HepG2 (cell line): ENCODE data around the gene HSPB6. TPM values are rescaled to one million over a fixed set of nuclear protein-coding genes. Genes with fewer than 3 reads are reported as not detected.

ENCODE experiments used
- ARNT2 ChIP-seq: sonication (generic); formaldehyde crosslinking; IDR thresholded peaks from 2 replicates; pipeline ENCODE4 v1.8.0; 2022; ENCODE audit warnings: mild to moderate bottlenecking, low read depth, missing genetic modification reagents, moderate library complexity
- CC2D1A ChIP-seq: sonication (generic); formaldehyde crosslinking; IDR thresholded peaks from 2 replicates; pipeline ENCODE4 v1.8.1; 2023; ENCODE audit warnings: mild to moderate bottlenecking, missing genetic modification reagents
- ELF1 ChIP-seq: sonication (generic); formaldehyde crosslinking; IDR thresholded peaks from 2 replicates; pipeline ENCODE4 v1.4.0; 2020; ENCODE audit warnings: missing genetic modification reagents
- HIVEP1 ChIP-seq: sonication (generic); formaldehyde crosslinking; IDR thresholded peaks from 2 replicates; pipeline ENCODE4 v1.4.0; 2020; ENCODE audit warnings: mild to moderate bottlenecking, missing genetic modification reagents
- KDM4B ChIP-seq: sonication (generic); formaldehyde crosslinking; IDR thresholded peaks from 2 replicates; pipeline ENCODE4 v1.4.0; 2020; ENCODE audit warnings: missing genetic modification reagents
- LCORL ChIP-seq, 2 experiments: fragments of 450-650 bp in 1 of 2; sonication (generic) in 1 of 2; formaldehyde crosslinking in 1 of 2; IDR thresholded peaks; 2 replicates each; pipeline versions ENCODE4 v1.5.0 to v1.6.1; 2017 to 2020; ENCODE audit warnings: antibody characterized with exemption in 1 of 2, missing genetic modification reagents in 1 of 2
- MXI1 ChIP-seq: IDR thresholded peaks from 3 replicates; pipeline ENCODE4 v1.6.1; 2012; ENCODE audit warnings: low read depth, low read length, inconsistent platforms, borderline replicate concordance
- PHF8 ChIP-seq: sonication (generic); formaldehyde crosslinking; IDR thresholded peaks from 2 replicates; pipeline ENCODE4 v1.5.0; 2020; ENCODE audit warnings: missing genetic modification reagents
- PITX1 ChIP-seq: sonication (generic); formaldehyde crosslinking; IDR thresholded peaks from 2 replicates; pipeline ENCODE4 v1.5.1; 2020; ENCODE audit warnings: mild to moderate bottlenecking, missing genetic modification reagents
- SIN3A ChIP-seq: IDR thresholded peaks from 2 replicates; pipeline ENCODE4 v1.6.1; 2011; ENCODE audit warnings: low read depth, mild to moderate bottlenecking, control low read depth, low read length, borderline replicate concordance
- SP1 ChIP-seq, 2 experiments: fragments of 450-650 bp in 1 of 2; sonication (generic) in 1 of 2; formaldehyde crosslinking in 1 of 2; IDR thresholded peaks; 2 replicates each; pipeline versions ENCODE4 v1.4.0 to v1.6.1; 2016 to 2020; ENCODE audit warnings: missing genetic modification reagents in 1 of 2
- TGIF2 ChIP-seq: IDR thresholded peaks from 2 replicates; pipeline ENCODE4 v1.6.1; 2016; ENCODE audit warnings: control low read depth, missing compliant biosample characterization
- ZBTB7B ChIP-seq: sonication (generic); formaldehyde crosslinking; IDR thresholded peaks from 2 replicates; pipeline ENCODE4 v1.4.0; 2020; ENCODE audit warnings: missing genetic modification reagents
- ZFP62 ChIP-seq: sonication (generic); formaldehyde crosslinking; IDR thresholded peaks from 2 replicates; pipeline ENCODE4 v1.4.0; 2020; ENCODE audit warnings: missing genetic modification reagents
- ZNF501 ChIP-seq: sonication (generic); formaldehyde crosslinking; IDR thresholded peaks from 2 replicates; pipeline ENCODE4 v1.5.1; 2020; ENCODE audit warnings: mild to moderate bottlenecking, moderate library complexity, missing genetic modification reagents
- ZNF577 ChIP-seq: sonication (generic); formaldehyde crosslinking; IDR thresholded peaks from 2 replicates; pipeline ENCODE4 v1.4.0; 2020; ENCODE audit warnings: mild to moderate bottlenecking, low read depth, missing genetic modification reagents, borderline replicate concordance
- polyA plus RNA-seq, 8 experiments: library from polyadenylated mRNA; depleted of rRNA in 3 of 8; stranded (reverse) in 7 of 8; unstranded in 1 of 8; fragments of >200 nt; fragmentation: Illumina TruSeq in 4 of 8; extraction: Trizol in 4 of 8; gene quantifications; 2 replicates each; pipeline versions ENCODE4 v1.2.1 to v1.2.3, GENCODE V29; 2011 to 2016; ENCODE audit warnings: low read depth in 4 of 8, missing spikeins in 1 of 8, mixed read lengths in 1 of 8; ENCODE audit not compliant: insufficient read depth in 1 of 8
- total RNA-seq, 5 experiments: library from RNA; depleted of rRNA; stranded (reverse); fragments of >200 nt; fragmentation: Illumina TruSeq; extraction: Trizol; gene quantifications; 2 replicates each; pipeline ENCODE4 v1.2.3, GENCODE V29; 2016; ENCODE audit warnings: low read depth in 1 of 5
- TF ChIP-seq, protein P1 (sequence below), 2 experiments: IDR thresholded peaks; 2 replicates each; pipeline ENCODE4 v1.6.1; 2011 to 2012; ENCODE audit warnings: low read length in 2 of 2, borderline replicate concordance in 1 of 2, low read depth in 1 of 2, mild to moderate bottlenecking in 1 of 2, moderate library complexity in 1 of 2
- TF ChIP-seq, protein P2 (sequence below): sonication (generic); formaldehyde crosslinking; IDR thresholded peaks from 2 replicates; pipeline ENCODE4 v1.4.0; 2020; ENCODE audit warnings: mild to moderate bottlenecking, missing genetic modification reagents
- TF ChIP-seq, protein P3 (sequence below): sonication (generic); IDR thresholded peaks from 2 replicates; pipeline ENCODE4 v1.6.1; 2016; ENCODE audit warnings: low read depth, borderline replicate concordance
- TF ChIP-seq, protein P4 (sequence below): sonication (generic); formaldehyde crosslinking; IDR thresholded peaks from 2 replicates; pipeline ENCODE4 v1.5.0; 2020; ENCODE audit warnings: mild to moderate bottlenecking, missing genetic modification reagents, borderline replicate concordance

The HSPB6 gene
- total and polyA plus RNA-seq, 2 of the 13 experiments (the other 11 are each of a cell fraction or from before 2014, with no cell fraction given): 0.18 TPM; not detected in 1

DNA sequence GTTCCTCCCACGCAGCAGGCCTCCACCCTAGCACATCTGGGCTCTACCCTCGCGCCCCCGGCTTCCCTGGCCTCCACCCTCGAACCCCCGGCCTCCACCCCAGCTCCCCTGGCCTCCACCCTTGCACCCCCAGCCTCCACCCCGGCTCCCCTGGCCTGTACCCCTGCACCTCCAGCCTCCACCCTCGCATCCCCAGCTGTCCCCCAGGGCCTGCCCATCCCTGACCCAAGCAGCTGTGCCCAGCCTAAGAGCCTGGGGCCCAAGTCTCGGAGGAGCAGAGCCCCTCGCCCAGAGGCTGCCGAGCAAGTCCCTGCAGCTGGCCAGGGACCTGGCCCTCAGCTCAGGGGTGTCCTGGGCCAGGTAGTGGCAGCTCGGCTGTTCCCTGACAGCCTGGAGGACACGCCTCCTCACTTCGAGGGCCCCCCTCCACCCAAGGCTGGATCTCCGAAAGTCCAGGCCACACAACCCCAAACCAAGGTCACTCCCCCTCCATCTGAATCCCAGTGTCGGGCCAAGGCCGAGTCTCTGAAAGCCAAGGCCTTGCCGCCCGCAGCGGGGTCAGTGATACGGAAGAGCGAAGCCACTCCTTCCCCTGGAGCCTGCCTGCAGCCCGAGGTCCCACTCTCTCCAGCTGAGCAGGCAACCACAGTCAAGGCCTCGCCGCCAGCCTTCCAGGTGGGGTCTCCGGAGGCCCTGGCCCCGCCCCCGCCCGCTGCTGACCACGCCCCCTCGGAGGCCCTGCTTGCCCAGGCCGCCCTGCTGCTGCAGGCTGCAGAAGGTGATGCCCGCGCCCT is 10.7 kb upstream of the HSPB6 start (continued):
- TF ChIP-seq ZNF501 (CRISPR knock-in tag) (no peak), ZFP62 (CRISPR knock-in tag) (no peak), TGIF2 (CRISPR knock-in tag) (no peak), LCORL (IDR thresholded peaks at IDR 0.05) (no peak), LCORL (CRISPR knock-in tag; IDR thresholded peaks at IDR 0.05) (0 out of 2 replicates have a peak, but pooled peaks have one; percentile 37), PITX1 (CRISPR knock-in tag) (no peak), ARNT2 (CRISPR knock-in tag) (no peak), PHF8 (CRISPR knock-in tag) (peak; percentile 46), SIN3A (no peak), HIVEP1 (no peak), MXI1 (peak; percentile 22; the same call in 1 of the 3 replicates), ELF1 (CRISPR knock-in tag) (peak; percentile 72), SP1 (IDR thresholded peaks at IDR 0.05) (no peak), SP1 (CRISPR knock-in tag; IDR thresholded peaks at IDR 0.05) (no peak), KDM4B (CRISPR knock-in tag) (0 out of 2 replicates have a peak, but pooled peaks have one; percentile 43), ZBTB7B (CRISPR knock-in tag) (peak; percentile 61; the same call in 1 of the 2 replicates), ZNF577 (CRISPR knock-in tag) (no peak), CC2D1A (no peak)
- TF ChIP-seq, protein P1, sequence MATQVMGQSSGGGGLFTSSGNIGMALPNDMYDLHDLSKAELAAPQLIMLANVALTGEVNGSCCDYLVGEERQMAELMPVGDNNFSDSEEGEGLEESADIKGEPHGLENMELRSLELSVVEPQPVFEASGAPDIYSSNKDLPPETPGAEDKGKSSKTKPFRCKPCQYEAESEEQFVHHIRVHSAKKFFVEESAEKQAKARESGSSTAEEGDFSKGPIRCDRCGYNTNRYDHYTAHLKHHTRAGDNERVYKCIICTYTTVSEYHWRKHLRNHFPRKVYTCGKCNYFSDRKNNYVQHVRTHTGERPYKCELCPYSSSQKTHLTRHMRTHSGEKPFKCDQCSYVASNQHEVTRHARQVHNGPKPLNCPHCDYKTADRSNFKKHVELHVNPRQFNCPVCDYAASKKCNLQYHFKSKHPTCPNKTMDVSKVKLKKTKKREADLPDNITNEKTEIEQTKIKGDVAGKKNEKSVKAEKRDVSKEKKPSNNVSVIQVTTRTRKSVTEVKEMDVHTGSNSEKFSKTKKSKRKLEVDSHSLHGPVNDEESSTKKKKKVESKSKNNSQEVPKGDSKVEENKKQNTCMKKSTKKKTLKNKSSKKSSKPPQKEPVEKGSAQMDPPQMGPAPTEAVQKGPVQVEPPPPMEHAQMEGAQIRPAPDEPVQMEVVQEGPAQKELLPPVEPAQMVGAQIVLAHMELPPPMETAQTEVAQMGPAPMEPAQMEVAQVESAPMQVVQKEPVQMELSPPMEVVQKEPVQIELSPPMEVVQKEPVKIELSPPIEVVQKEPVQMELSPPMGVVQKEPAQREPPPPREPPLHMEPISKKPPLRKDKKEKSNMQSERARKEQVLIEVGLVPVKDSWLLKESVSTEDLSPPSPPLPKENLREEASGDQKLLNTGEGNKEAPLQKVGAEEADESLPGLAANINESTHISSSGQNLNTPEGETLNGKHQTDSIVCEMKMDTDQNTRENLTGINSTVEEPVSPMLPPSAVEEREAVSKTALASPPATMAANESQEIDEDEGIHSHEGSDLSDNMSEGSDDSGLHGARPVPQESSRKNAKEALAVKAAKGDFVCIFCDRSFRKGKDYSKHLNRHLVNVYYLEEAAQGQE (IDR thresholded peaks at IDR 0.05; ENCODE audit: borderline replicate concordance in 1 of 2, low read depth in 1 of 2, low read length in 2 of 2): no peak
- TF ChIP-seq, protein P2, sequence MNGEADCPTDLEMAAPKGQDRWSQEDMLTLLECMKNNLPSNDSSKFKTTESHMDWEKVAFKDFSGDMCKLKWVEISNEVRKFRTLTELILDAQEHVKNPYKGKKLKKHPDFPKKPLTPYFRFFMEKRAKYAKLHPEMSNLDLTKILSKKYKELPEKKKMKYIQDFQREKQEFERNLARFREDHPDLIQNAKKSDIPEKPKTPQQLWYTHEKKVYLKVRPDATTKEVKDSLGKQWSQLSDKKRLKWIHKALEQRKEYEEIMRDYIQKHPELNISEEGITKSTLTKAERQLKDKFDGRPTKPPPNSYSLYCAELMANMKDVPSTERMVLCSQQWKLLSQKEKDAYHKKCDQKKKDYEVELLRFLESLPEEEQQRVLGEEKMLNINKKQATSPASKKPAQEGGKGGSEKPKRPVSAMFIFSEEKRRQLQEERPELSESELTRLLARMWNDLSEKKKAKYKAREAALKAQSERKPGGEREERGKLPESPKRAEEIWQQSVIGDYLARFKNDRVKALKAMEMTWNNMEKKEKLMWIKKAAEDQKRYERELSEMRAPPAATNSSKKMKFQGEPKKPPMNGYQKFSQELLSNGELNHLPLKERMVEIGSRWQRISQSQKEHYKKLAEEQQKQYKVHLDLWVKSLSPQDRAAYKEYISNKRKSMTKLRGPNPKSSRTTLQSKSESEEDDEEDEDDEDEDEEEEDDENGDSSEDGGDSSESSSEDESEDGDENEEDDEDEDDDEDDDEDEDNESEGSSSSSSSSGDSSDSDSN (CRISPR knock-in tag): peak; percentile 62
- TF ChIP-seq, protein P3, sequence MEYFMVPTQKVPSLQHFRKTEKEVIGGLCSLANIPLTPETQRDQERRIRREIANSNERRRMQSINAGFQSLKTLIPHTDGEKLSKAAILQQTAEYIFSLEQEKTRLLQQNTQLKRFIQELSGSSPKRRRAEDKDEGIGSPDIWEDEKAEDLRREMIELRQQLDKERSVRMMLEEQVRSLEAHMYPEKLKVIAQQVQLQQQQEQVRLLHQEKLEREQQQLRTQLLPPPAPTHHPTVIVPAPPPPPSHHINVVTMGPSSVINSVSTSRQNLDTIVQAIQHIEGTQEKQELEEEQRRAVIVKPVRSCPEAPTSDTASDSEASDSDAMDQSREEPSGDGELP: peak; percentile 27; the same call in 1 of the 2 replicates
- TF ChIP-seq, protein P4, sequence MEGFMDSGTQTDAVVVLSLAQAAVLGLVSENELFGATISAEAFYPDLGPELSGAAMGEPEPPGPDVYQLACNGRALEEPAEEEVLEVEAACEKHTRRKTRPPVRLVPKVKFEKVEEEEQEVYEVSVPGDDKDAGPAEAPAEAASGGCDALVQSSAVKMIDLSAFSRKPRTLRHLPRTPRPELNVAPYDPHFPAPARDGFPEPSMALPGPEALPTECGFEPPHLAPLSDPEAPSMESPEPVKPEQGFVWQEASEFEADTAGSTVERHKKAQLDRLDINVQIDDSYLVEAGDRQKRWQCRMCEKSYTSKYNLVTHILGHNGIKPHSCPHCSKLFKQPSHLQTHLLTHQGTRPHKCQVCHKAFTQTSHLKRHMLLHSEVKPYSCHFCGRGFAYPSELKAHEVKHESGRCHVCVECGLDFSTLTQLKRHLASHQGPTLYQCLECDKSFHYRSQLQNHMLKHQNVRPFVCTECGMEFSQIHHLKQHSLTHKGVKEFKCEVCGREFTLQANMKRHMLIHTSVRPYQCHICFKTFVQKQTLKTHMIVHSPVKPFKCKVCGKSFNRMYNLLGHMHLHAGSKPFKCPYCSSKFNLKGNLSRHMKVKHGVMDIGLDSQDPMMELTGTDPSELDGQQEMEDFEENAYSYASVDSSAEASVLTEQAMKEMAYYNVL (CRISPR knock-in tag): no peak
